ENCODE results near the gene PRPF4.

PRPF4 gene

DNA sequence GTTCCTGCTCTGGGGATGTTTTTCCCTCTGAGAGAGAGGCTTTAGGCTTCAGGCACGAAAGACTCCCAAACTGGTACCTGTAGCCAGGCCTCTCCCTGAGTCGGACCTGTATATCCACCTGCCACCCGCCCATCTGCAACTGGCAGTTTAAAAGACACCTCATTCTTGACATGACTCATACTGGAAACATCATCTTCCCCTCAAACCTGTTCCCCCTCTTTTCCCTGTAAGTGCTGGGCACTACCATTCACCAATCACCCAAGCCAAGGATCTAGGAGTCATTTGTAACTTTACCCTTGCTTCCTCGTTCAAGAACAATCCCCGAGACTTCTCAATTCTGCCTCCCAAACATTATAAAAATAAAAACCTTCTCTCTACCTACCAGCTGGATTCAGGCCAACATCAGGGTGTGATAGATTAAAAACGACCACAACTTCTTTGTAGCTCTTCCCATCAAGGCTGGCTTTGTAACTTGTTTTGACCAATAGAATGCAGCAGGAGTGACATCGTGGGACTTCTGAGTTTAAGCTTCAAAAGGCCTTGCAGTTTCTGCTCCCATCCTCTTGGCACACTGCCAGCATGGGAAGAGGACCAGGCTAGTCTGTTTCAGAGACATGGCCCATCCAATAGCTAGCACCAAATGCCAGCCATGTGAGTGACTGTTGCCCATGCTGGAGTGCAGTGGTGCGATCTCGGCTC is 66.4 kb downstream of the PRPF4 start:
- H3K4me3 ChIP-seq (ENCODE audit: severe bottlenecking): no peak overlapping the region
- DNase-seq (ENCODE audit: low spot score) (no peak), ATAC-seq (ENCODE audit: low read depth) (peak; percentile 62)
- TF ChIP-seq, protein P1, sequence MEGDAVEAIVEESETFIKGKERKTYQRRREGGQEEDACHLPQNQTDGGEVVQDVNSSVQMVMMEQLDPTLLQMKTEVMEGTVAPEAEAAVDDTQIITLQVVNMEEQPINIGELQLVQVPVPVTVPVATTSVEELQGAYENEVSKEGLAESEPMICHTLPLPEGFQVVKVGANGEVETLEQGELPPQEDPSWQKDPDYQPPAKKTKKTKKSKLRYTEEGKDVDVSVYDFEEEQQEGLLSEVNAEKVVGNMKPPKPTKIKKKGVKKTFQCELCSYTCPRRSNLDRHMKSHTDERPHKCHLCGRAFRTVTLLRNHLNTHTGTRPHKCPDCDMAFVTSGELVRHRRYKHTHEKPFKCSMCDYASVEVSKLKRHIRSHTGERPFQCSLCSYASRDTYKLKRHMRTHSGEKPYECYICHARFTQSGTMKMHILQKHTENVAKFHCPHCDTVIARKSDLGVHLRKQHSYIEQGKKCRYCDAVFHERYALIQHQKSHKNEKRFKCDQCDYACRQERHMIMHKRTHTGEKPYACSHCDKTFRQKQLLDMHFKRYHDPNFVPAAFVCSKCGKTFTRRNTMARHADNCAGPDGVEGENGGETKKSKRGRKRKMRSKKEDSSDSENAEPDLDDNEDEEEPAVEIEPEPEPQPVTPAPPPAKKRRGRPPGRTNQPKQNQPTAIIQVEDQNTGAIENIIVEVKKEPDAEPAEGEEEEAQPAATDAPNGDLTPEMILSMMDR (IDR thresholded peaks at IDR 0.05; ENCODE audit: poor library complexity, severe bottlenecking): no peak
- peaks cover 12% of the 10 kb centered on the region for H3K4me1 ChIP-seq (ENCODE audit: insufficient read depth, poor library complexity, severe bottlenecking)
- H3K36me3 ChIP-seq (ENCODE audit: low read depth): no peaks in the 10 kb centered on the region
- no peaks in the 10 kb centered on the region for H3K27me3 ChIP-seq (ENCODE audit: insufficient read depth, poor library complexity, severe bottlenecking)
- H3K27ac ChIP-seq (ENCODE audit: poor library complexity, severe bottlenecking): peak overlapping the region; percentile 5
- no peaks in the 10 kb centered on the region for H3K9me3 ChIP-seq (ENCODE audit: severe bottlenecking)
